Upper lobe of left lung (tissue), 4 donors: ENCODE measurements around the gene PATE3.

Experiments
- CTCF ChIP-seq, 6 experiments: fragments of 450-650 bp in 4 of 6; fragments of 200-600 bp in 2 of 6; sonication (generic) in 2 of 6; IDR thresholded peaks; one replicate each; pipeline ENCODE4 v1.5.1; 2016 to 2019; ENCODE audit warnings: antibody characterized with exemption in 6 of 6
- POLR2A ChIP-seq, 4 donors: fragments of 450-650 bp; IDR thresholded peaks; one replicate each; pipeline ENCODE4 v1.5.1; 2016 to 2017; ENCODE audit warnings: antibody characterized with exemption in 4 of 4, mild to moderate bottlenecking in 2 of 4

GRCh38 chr11:125802387-125802786, 14.5 kb downstream of the PATE3 start:
- TF ChIP-seq CTCF (IDR thresholded peaks at IDR 0.05) (no peak), POLR2A (IDR thresholded peaks at IDR 0.05) (no peak)
